Urinary bladder (tissue), 4 donors: ENCODE measurements around the gene KCNS1. TPM values are rescaled to one million over a fixed set of nuclear protein-coding genes. Genes with fewer than 3 reads are reported as not detected.
A peak's percentile ranks its signal among the peaks of the same experiment; 100 is the strongest.

ENCODE experiments used
- DNase-seq: peaks from one replicate; pipeline ENCODE4 v3.0.0-alpha.2; 2015; ENCODE audit errors: extremely low spot score
- H3K27ac ChIP-seq: one replicate; pipeline ENCODE4 v1.5.1; 2013; ENCODE audit warnings: low read depth, mild to moderate bottlenecking, moderate library complexity
- H3K36me3 ChIP-seq: one replicate; pipeline ENCODE4 v1.6.1; 2013; ENCODE audit warnings: mild to moderate bottlenecking, moderate library complexity; ENCODE audit not compliant: insufficient read depth
- H3K4me1 ChIP-seq: one replicate; pipeline ENCODE4 v1.6.1; 2013; ENCODE audit warnings: mild to moderate bottlenecking, moderate library complexity; ENCODE audit not compliant: insufficient read depth
- H3K4me3 ChIP-seq: one replicate; pipeline ENCODE4 v1.5.1; 2013; ENCODE audit warnings: low read depth, low read length
- WGBS: extraction: QIAGEN DNeasy Blood & Tissue Kit; methylation state at CpG from one replicate; pipeline ENCODE4 v1.1.7; 2013; 5-methylcytosine and 5-hydroxymethylcytosine counted together
- polyA plus RNA-seq: library from polyadenylated mRNA; stranded (reverse); fragments of 200-250 nt; gene quantifications from one replicate; pipeline ENCODE4 v1.2.3, GENCODE V29; 2013
- total RNA-seq: library from RNA; depleted of rRNA; stranded (reverse); fragments of >200 nt; gene quantifications from one replicate; pipeline ENCODE4 v1.2.3, GENCODE V29; 2014
- donor health status: healthy with polysubstance abuse.
- donor health status: healthy.

KCNS1 gene
- total and polyA plus RNA-seq, 2 donors = 0.16 to 0.21 TPM

- WGBS = 30% methylated on average over 5 of the region's 5 CpGs
- Histone ChIP-seq H3K4me1 (no peaks in the 10 kb centered on the region), H3K36me3 (no peaks in the 10 kb centered on the region), H3K27ac (no peak overlapping the region), H3K4me3 (no peak overlapping the region)
- DNase-seq = peak; percentile 59
Observed at GRCh38 chr20:45044084-45044573, 56.8 kb downstream of the KCNS1 start.

GRCh38 chr20:45042978-45043377 lies 57.9 kb downstream of the KCNS1 start:
- no peak overlapping the region for H3K4me3 ChIP-seq
- H3K4me1 ChIP-seq = no peaks in the 10 kb centered on the region
- no peak overlapping the region for H3K27ac ChIP-seq
- no peaks in the 10 kb centered on the region for H3K36me3 ChIP-seq
- 98% methylated on average over 1 of the region's 1 CpG for WGBS
- no peak for DNase-seq

Other genes with a start within 250 kb of the KCNS1 start
- gene YWHAB, start 215.4 kb downstream of the KCNS1 start, total RNA-seq = 99.1 TPM
- gene YWHAB, start 215.4 kb downstream of the KCNS1 start, polyA plus RNA-seq = 129 TPM
- 14.4 TPM for gene PABPC1L, start 191.1 kb downstream of the KCNS1 start, total RNA-seq
- gene PABPC1L, start 191.1 kb downstream of the KCNS1 start, polyA plus RNA-seq = 12.2 TPM
- 12.3 TPM for gene TOMM34, start 140.7 kb downstream of the KCNS1 start, total RNA-seq
- gene TOMM34, start 140.7 kb downstream of the KCNS1 start, polyA plus RNA-seq = 19.5 TPM
- gene STK4, start 134.6 kb downstream of the KCNS1 start, total RNA-seq = 37.5 TPM
- 11.6 TPM for gene STK4, start 134.6 kb downstream of the KCNS1 start, polyA plus RNA-seq
- 0.26 TPM for gene WFDC5, start 14.0 kb upstream of the KCNS1 start, total RNA-seq
- gene WFDC5, start 14.0 kb upstream of the KCNS1 start, polyA plus RNA-seq = 0.27 TPM
- not detected for gene WFDC12, start 23.3 kb upstream of the KCNS1 start, total RNA-seq
- not detected for gene WFDC12, start 23.3 kb upstream of the KCNS1 start, polyA plus RNA-seq
- not detected for gene PI3, start 73.8 kb upstream of the KCNS1 start, total RNA-seq
- gene PI3, start 73.8 kb upstream of the KCNS1 start, polyA plus RNA-seq = not detected
- gene SEMG1, start 105.9 kb upstream of the KCNS1 start, total RNA-seq = not detected
- not detected for gene SEMG1, start 105.9 kb upstream of the KCNS1 start, polyA plus RNA-seq
- gene SEMG2, start 120.2 kb upstream of the KCNS1 start, total RNA-seq = not detected
- not detected for gene SEMG2, start 120.2 kb upstream of the KCNS1 start, polyA plus RNA-seq
- 6.8 TPM for gene SLPI, start 153.4 kb upstream of the KCNS1 start, total RNA-seq
- 1,815 TPM for gene SLPI, start 153.4 kb upstream of the KCNS1 start, polyA plus RNA-seq
- gene RBPJL, start 205.7 kb upstream of the KCNS1 start, total RNA-seq = not detected
- gene RBPJL, start 205.7 kb upstream of the KCNS1 start, polyA plus RNA-seq = not detected
- 1.5 TPM for gene MATN4, start 207.2 kb upstream of the KCNS1 start, total RNA-seq
- gene MATN4, start 207.2 kb upstream of the KCNS1 start, polyA plus RNA-seq = 0.58 TPM
- gene SDC4, start 247.3 kb upstream of the KCNS1 start, total RNA-seq = 28.9 TPM
- 110 TPM for gene SDC4, start 247.3 kb upstream of the KCNS1 start, polyA plus RNA-seq